HG03196 (cell line): Measurements from ENCODE around the gene BUB1B.
"Not testable (repeated sequence)": the region's sequence is repeated elsewhere in the genome, so short reads cannot be mapped to it uniquely, and the experiment has no call there.

Source experiments
- ATAC-seq: cut with Tn5 transposase; IDR thresholded peaks from one replicate; pipeline ENCODE4 v1.9.1; 2021; ENCODE audit not compliant: unreplicated experiment

Gene BUB1B, protein sequence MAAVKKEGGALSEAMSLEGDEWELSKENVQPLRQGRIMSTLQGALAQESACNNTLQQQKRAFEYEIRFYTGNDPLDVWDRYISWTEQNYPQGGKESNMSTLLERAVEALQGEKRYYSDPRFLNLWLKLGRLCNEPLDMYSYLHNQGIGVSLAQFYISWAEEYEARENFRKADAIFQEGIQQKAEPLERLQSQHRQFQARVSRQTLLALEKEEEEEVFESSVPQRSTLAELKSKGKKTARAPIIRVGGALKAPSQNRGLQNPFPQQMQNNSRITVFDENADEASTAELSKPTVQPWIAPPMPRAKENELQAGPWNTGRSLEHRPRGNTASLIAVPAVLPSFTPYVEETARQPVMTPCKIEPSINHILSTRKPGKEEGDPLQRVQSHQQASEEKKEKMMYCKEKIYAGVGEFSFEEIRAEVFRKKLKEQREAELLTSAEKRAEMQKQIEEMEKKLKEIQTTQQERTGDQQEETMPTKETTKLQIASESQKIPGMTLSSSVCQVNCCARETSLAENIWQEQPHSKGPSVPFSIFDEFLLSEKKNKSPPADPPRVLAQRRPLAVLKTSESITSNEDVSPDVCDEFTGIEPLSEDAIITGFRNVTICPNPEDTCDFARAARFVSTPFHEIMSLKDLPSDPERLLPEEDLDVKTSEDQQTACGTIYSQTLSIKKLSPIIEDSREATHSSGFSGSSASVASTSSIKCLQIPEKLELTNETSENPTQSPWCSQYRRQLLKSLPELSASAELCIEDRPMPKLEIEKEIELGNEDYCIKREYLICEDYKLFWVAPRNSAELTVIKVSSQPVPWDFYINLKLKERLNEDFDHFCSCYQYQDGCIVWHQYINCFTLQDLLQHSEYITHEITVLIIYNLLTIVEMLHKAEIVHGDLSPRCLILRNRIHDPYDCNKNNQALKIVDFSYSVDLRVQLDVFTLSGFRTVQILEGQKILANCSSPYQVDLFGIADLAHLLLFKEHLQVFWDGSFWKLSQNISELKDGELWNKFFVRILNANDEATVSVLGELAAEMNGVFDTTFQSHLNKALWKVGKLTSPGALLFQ

DNA sequence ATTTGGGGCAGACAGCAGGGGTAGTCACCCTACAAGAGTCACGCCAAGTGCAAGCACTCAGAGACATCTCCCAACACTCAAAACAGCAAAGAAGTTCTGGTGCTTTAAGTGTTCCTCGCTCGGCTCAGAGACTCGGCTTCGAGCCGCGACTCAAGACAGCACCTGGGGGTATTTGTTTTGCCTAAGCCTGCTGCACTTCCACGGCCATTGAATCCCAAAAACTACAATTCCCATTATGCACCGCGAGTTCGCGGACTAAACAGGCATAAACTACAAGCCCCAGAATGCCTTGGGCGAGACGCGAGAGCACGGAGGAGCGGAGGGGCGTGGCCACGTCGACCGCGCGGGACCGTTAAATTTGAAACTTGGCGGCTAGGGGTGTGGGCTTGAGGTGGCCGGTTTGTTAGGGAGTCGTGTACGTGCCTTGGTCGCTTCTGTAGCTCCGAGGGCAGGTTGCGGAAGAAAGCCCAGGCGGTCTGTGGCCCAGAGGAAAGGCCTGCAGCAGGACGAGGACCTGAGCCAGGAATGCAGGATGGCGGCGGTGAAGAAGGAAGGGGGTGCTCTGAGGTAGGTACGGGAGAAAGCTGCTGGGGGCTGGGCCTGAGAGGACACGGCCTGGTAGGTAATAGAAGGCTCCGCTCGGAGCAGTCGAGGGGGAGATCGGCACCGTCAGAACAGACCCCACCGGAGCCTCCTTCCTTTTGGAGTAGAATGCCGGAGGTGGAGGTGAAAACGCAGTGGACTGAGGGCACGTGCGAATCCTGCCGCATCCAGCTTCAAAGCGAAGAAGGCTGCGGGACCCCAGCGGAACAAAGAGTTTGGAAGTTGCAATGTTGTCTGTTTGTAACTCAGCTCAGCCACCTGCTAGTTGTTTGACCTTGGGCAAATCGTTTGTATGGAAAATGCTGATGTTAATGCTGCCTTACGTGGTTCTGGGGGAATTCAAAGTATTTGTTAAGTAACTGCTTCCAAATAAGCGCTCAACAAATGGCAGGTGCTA lies at the start of gene BUB1B:
Gene BUB1B (plus strand): TSS at position 381 of the 1,000 bp plus-strand sequence. CDS start 152 bp downstream, at position 533.
- ATAC-seq: peak; percentile 83

DNA sequence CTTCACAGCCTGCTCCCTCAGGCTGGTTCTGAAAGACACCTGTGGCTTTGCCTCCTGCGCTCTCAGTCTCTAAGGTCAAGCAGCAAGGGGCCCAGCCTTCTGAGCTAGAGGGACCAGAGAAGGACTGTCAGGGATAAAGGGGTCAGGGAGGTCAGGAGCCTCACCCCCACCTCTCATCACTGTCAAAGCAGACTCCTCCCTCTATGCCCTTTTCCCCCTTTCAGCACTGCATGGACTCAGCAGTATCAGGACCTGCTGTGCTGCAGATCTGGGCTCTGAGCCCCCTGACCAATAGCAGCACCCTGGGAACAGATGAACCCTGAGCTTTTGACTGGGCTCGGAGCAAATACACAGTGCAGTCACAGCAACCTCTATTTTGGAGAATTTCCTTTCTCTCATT lies 49.0 kb upstream of the BUB1B start:
- ATAC-seq: no peak

- ATAC-seq: no peak
Observed at GRCh38 chr15:40112789-40113188, 48.1 kb upstream of the BUB1B start.

DNA sequence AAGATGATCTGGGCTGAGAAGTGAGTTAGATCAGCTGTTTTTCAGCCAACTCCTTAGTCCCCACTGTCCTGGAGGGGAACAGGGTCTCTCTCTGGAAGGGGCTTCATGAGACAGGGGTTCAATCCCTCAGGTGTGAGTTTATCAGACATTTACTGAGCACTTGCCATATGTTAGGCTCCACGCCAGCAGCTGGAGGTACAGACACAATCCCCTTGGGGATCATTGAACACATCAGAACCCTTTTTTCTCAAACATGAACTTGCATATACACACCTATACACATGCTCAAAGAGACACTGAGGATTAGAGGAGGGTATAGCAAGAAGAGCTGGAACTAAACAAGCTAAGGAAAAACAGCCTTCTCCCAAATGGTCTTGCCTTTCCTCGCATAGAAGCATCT lies 46.7 kb upstream of the BUB1B start:
- ATAC-seq: no peak

- not testable (repeated sequence) for ATAC-seq
Observed at GRCh38 chr15:40115106-40115505, 45.8 kb upstream of the BUB1B start.

GRCh38 chr15:40115670-40116093 lies 45.2 kb upstream of the BUB1B start:
- peak; percentile 84 for ATAC-seq

- ATAC-seq: no peak
Observed at GRCh38 chr15:40118473-40118872, 42.4 kb upstream of the BUB1B start.

- ATAC-seq: no peak
Observed at GRCh38 chr15:40121911-40122638, 38.8 kb upstream of the BUB1B start.

DNA sequence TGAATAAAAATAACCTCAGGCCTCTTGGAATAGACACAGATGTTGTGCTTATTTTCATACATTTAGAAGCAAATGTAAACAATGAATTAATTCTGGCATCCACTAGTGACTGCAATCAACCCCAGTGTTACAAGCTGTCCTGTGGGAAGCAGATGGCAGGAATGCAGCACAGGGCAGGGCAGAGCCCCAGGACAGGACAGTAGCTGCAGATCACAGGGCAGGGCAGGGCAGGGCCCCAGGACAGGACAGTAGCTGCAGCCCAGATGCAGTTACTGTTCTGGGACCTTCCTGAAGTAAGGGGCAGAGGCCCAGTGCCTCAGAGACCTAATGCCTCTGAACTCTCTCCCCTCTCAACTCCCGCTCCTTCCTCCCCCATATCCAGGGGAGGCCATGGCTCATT lies 37.9 kb upstream of the BUB1B start:
- ATAC-seq: not testable (repeated sequence)

- not testable (repeated sequence) for ATAC-seq
Observed at GRCh38 chr15:40123863-40124262, 37.0 kb upstream of the BUB1B start.

DNA sequence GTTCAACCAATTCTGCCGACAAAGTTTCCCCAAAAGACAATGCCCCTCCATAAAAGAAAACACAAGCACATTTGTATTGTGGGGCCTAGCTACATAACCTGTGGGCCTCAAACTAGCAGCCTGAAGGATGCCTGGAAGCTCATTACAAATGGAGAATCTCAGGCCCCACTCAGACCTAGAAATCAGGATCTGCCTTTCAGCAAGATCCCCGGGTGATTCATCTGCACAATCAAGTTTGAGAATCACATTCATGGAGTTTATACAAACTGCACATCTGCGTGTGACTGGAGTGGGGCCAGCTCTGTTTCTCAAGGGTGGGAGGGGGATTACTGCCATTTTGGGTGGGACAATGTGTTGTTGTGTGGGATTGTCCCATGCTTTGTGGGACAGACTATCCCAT lies 36.5 kb upstream of the BUB1B start:
- ATAC-seq: not testable (repeated sequence)

DNA sequence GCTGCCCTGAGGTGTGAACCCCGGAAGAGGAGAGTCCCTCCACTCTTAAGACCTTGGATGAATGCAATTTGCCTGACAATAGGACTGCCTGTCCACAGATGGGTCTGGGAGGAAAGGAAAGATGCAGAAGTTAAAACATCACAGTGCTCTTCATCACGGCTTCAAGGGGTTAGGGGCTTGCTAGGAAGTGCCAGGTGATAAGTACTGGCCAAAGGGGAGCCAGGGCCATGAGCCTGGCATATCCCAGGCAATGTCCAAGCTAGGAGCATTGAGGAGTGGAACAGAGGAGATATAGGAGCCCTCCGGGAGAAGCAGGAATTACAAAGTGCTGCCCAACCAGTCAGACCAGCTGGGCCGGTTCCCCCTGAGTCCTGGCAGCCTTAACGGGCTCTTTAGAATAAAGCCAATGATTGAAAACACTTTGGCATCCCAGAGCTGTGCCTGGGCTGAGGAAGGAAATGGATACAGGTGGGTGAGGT lies 36.0 kb upstream of the BUB1B start:
- ATAC-seq: not testable (repeated sequence)

GRCh38 chr15:40125950-40126349 lies 34.9 kb upstream of the BUB1B start:
- no peak for ATAC-seq

GRCh38 chr15:40128766-40129660 lies 31.9 kb upstream of the BUB1B start:
- no peak for ATAC-seq

DNA sequence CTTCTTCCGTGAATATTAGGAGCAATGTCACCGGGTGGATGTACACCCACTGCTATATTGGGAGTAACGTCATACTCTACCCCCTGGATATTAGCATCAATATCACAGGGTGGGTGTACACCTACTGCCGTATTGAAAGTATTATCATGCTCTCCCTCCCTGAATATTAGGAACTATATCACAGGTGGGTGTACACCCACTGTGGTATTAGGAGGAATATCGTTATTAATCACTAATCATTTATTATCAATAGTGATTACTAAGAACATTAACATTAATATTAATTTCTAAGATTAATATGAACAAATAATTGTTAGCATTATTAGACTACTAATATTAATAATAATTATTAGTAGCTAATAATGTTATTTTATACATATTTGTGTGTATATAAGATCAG lies 30.8 kb upstream of the BUB1B start:
- ATAC-seq: no peak

DNA sequence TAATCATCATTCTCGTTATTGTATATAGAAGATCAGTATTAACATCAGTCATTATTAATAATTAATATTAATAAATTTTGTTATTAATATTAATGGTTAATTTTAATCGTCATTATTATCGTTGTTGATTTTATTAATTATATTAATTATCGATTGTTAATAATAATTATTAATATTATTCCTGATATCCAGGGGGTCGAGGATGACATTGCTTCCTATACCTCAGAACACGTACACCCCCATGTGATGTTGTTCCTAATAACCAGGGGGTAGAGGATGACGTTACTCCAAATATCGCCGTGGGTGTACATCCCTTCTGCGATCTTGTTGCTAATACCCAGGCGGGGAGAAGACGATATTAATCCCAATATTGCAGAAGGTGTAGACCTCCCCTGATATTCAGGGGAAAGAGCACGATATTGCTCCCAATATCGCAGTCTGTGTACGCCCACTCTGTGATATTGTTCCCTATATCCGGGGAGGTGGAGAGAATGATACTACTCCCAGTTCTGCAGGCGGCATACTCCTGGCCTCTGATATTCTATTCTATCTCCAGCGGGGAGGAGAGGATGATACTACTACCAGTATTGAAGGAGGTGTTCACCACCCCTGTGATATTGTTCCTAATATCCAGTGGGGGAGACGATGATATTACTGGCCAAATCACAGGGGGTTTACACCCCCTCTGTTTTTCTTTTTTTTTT lies 29.9 kb upstream of the BUB1B start:
- no peak for ATAC-seq

- no peak for ATAC-seq
Observed at GRCh38 chr15:40133544-40133943, 27.3 kb upstream of the BUB1B start.

- ATAC-seq: no peak
Observed at GRCh38 chr15:40134885-40135284, 26.0 kb upstream of the BUB1B start.
